Breast epithelium (tissue), 4 donors: ENCODE results near the gene B4GAT1. TPM values are rescaled to one million over a fixed set of nuclear protein-coding genes. Genes with fewer than 3 reads are reported as not detected.

Experiments
- DNase-seq, 2 donors: peaks; one replicate each; pipeline ENCODE4 v3.0.0-alpha.2; 2019; ENCODE audit warnings: low spot score in 2 of 2
- H3K27ac ChIP-seq, 2 donors: fragments of 200-600 bp; sonication (generic) in 1 of 2; one replicate each; pipeline ENCODE4 v1.5.1; 2016 to 2019; ENCODE audit warnings: mild to moderate bottlenecking in 1 of 2
- H3K27me3 ChIP-seq, 2 donors: fragments of 200-600 bp; sonication (generic) in 1 of 2; one replicate each; pipeline versions ENCODE4 v1.5.1 to v1.6.0; 2017 to 2019; ENCODE audit warnings: control low read depth in 1 of 2, mild to moderate bottlenecking in 1 of 2
- H3K36me3 ChIP-seq: fragments of 200-600 bp; one replicate; pipeline ENCODE4 v1.5.1; 2019
- H3K4me1 ChIP-seq, 2 donors: fragments of 200-600 bp; sonication (generic); one replicate each; pipeline ENCODE4 v1.5.1; 2016 to 2019; ENCODE audit warnings: control low read depth in 1 of 2
- H3K4me3 ChIP-seq, 3 donors: fragments of 200-600 bp; sonication (generic); 1 replicate in 2 of 3; 2 replicates in 1 of 3; pipeline ENCODE4 v1.5.1; 2016 to 2019; ENCODE audit warnings: mild to moderate bottlenecking in 3 of 3, moderate library complexity in 2 of 3
- H3K9me3 ChIP-seq, 2 donors: fragments of 200-600 bp; sonication (generic) in 1 of 2; one replicate each; pipeline ENCODE4 v1.5.1; 2016 to 2019; ENCODE audit warnings: control low read depth in 1 of 2
- CTCF ChIP-seq, 3 donors: fragments of 450-650 bp; IDR thresholded peaks; one replicate each; pipeline ENCODE4 v1.5.1; 2016 to 2017; ENCODE audit warnings: antibody characterized with exemption in 3 of 3, mild to moderate bottlenecking in 3 of 3, moderate library complexity in 3 of 3
- POLR2A ChIP-seq: fragments of 450-650 bp; IDR thresholded peaks from one replicate; pipeline ENCODE4 v1.6.1; 2016; ENCODE audit warnings: antibody characterized with exemption, mild to moderate bottlenecking, moderate library complexity
- POLR2AphosphoS5 ChIP-seq, 3 donors: sonication (generic); formaldehyde crosslinking; IDR thresholded peaks; one replicate each; pipeline ENCODE4 v1.6.1; 2017; ENCODE audit warnings: antibody characterized with exemption in 3 of 3
- intact Hi-C: fragments of 100-400 bp; cut with DNase I; formaldehyde crosslinking; loops from one replicate; pipeline ENCODE4 v1.15.1; 2023; ENCODE audit warnings: low total_unique reads
- total RNA-seq, 3 donors: library from RNA; depleted of rRNA; stranded (reverse); fragments of >200 nt; gene quantifications; one replicate each; pipeline ENCODE4 v1.1.0, GENCODE V29; 2016

Gene B4GAT1
- total RNA-seq, 3 donors from 2014 or later, result 20.0 to 35.4 (median 30.1) TPM

GRCh38 chr11:66315921-66316811 is 31.3 kb downstream of the B4GAT1 start:
- TF ChIP-seq CTCF (IDR thresholded peaks at IDR 0.05) (no peak), POLR2A (no peak), POLR2AphosphoS5 (IDR thresholded peaks at IDR 0.05) (no peak)
- DNase-seq, result no peak
- no peaks in the 10 kb centered on the region for H3K9me3 ChIP-seq
- peak overlapping the region; percentile 53 to 77 (median 64) for H3K4me3 ChIP-seq
- peak overlapping the region; percentile 67 to 95 for H3K27ac ChIP-seq
- H3K4me1 ChIP-seq, result peaks cover 13 to 14% of the 10 kb centered on the region in 2 donors
- H3K36me3 ChIP-seq, result no peaks in the 10 kb centered on the region
- peaks cover 3% of the 10 kb centered on the region in 2 donors for H3K27me3 ChIP-seq
- intact Hi-C loops, result no loop called here

GRCh38 chr11:66315498-66315885 is 31.9 kb downstream of the B4GAT1 start:
- no peaks in the 10 kb centered on the region for H3K9me3 ChIP-seq
- intact Hi-C loops, result no loop called here
- H3K27me3 ChIP-seq, result peaks cover 3% of the 10 kb centered on the region in 2 donors
- H3K4me3 ChIP-seq, result peak overlapping the region; percentile 53 to 77 (median 64)
- peak overlapping the region; percentile 30 to 95 for H3K27ac ChIP-seq
- H3K36me3 ChIP-seq, result no peaks in the 10 kb centered on the region
- no peak for DNase-seq
- no peak for TF ChIP-seq POLR2A
- TF ChIP-seq CTCF (IDR thresholded peaks at IDR 0.05), result no peak
- TF ChIP-seq POLR2AphosphoS5 (IDR thresholded peaks at IDR 0.05), result no peak
- peaks cover 13 to 14% of the 10 kb centered on the region in 2 donors for H3K4me1 ChIP-seq

GRCh38 chr11:66314561-66315497 is 32.6 kb downstream of the B4GAT1 start:
- peaks cover 13 to 14% of the 10 kb centered on the region in 2 donors for H3K4me1 ChIP-seq

GRCh38 chr11:66314186-66314501 is 33.3 kb downstream of the B4GAT1 start:
- Histone ChIP-seq H3K36me3 (no peaks in the 10 kb centered on the region), H3K4me3 (peak overlapping the region; percentile 53 to 77 (median 64)), H3K27me3 (peaks cover 3% of the 10 kb centered on the region in 2 donors), H3K4me1 (peaks cover 13 to 14% of the 10 kb centered on the region in 2 donors), H3K27ac (peak overlapping the region; percentile 83 to 95), H3K9me3 (no peaks in the 10 kb centered on the region)
- no peak for DNase-seq
- TF ChIP-seq POLR2A (no peak), POLR2AphosphoS5 (IDR thresholded peaks at IDR 0.05) (no peak), CTCF (IDR thresholded peaks at IDR 0.05) (no peak)
- intact Hi-C loops, result no loop called here

More at GRCh38 chr11:66314561-66315497, 32.6 kb downstream of the B4GAT1 start:
- Histone ChIP-seq H3K9me3 (no peaks in the 10 kb centered on the region), H3K27me3 (peaks cover 3% of the 10 kb centered on the region in 2 donors), H3K4me3 (peak overlapping the region; percentile 53 to 77 (median 64)), H3K27ac (peak overlapping the region; percentile 30 to 95), H3K36me3 (no peaks in the 10 kb centered on the region)
- TF ChIP-seq POLR2AphosphoS5 (IDR thresholded peaks at IDR 0.05) (no peak), POLR2A (no peak), CTCF (IDR thresholded peaks at IDR 0.05) (no peak)
- intact Hi-C loops, result no loop called here
- no peak for DNase-seq
